Measurements from ENCODE around the gene VDR.
A peak's percentile ranks its signal among the peaks of the same experiment; 100 is the strongest.

The VDR gene

DNA sequence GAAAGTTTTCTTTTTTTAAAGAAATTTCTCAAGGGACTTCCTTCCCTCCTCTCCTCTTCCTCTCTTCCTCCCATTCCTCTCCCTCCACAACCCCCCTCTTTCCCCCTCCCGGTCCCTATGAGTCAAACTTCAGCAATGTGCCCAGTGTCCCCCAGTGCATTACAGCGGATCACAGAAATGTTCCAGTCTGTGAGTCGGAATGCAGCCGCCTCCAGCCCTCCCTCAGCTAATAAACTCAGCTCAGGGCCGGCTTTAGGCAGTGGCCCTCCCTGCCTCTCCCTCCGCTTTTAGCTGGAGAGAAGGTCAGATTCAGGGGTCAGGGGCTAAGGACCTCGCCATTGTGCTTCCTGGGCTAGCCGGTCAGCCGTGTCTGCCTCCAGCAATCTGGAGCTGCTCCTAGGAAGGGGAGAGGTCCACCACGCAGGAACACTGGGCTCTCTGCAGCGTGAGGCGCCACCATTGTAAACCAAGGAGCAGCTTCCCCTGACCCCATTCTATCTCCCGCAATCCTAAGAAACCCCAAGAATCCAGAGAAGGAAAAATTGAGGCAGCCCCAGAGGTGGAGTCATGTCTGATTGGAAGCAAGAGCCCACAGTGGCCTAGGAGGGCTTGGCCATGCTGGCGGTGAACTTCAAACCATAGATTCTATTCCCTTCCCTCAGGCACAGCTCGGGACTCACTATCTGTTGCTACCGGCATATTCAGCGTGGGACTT is 84.0 kb downstream of the VDR start:
- H3K4me3 ChIP-seq (ENCODE audit: low read depth, low read length), result peak overlapping the region; percentile 56
- no peak for DNase-seq (ENCODE audit: low read depth)
- TF ChIP-seq, protein P1, sequence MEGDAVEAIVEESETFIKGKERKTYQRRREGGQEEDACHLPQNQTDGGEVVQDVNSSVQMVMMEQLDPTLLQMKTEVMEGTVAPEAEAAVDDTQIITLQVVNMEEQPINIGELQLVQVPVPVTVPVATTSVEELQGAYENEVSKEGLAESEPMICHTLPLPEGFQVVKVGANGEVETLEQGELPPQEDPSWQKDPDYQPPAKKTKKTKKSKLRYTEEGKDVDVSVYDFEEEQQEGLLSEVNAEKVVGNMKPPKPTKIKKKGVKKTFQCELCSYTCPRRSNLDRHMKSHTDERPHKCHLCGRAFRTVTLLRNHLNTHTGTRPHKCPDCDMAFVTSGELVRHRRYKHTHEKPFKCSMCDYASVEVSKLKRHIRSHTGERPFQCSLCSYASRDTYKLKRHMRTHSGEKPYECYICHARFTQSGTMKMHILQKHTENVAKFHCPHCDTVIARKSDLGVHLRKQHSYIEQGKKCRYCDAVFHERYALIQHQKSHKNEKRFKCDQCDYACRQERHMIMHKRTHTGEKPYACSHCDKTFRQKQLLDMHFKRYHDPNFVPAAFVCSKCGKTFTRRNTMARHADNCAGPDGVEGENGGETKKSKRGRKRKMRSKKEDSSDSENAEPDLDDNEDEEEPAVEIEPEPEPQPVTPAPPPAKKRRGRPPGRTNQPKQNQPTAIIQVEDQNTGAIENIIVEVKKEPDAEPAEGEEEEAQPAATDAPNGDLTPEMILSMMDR (IDR thresholded peaks at IDR 0.05; ENCODE audit: insufficient read depth, low read depth, low read length, missing control alignments), result no peak

DNA sequence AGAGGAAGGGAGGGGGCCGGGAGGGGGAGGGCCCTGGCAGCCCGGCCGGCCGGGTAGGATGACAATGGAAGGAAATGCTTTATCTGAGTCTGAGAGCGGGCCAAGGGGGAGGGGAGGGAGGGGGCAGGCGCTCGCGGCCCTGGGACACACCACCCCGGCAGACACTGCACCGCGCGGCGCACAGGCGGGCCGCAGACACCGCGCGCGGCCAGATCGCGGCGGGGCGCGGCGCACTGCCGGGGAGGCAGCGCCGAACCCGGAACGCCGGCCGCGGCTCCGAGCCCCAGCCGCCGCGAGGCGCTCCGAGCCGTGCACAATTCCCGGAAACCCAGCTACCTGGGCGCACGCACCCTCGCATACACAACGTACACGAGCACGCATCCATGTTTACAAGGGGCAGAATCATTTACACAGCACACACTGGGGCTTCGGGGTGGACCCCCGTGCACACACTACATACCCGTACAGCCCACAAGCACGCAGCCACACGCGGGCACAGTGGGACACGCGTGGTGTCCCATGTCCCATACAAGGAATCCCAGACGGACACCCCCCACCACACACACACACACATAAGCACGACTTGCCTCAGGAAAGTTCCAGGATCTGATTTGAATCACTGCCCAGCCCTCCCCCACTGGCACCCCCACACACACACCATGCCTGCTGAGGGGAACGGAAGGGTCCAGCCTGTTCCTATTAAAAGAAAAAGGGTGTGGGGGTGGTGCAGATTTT is 84.7 kb downstream of the VDR start, which contains the start of gene HDAC7:
TSS of gene HDAC7 (minus strand) at position 8 of the 735 bp plus-strand sequence. CDS start 118 bp downstream, outside the sequence.
- DNase-seq (ENCODE audit: low read depth), result peak; percentile 75
- TF ChIP-seq, protein P1 (IDR thresholded peaks at IDR 0.05; ENCODE audit: insufficient read depth, low read depth, low read length, missing control alignments), result no peak

DNA sequence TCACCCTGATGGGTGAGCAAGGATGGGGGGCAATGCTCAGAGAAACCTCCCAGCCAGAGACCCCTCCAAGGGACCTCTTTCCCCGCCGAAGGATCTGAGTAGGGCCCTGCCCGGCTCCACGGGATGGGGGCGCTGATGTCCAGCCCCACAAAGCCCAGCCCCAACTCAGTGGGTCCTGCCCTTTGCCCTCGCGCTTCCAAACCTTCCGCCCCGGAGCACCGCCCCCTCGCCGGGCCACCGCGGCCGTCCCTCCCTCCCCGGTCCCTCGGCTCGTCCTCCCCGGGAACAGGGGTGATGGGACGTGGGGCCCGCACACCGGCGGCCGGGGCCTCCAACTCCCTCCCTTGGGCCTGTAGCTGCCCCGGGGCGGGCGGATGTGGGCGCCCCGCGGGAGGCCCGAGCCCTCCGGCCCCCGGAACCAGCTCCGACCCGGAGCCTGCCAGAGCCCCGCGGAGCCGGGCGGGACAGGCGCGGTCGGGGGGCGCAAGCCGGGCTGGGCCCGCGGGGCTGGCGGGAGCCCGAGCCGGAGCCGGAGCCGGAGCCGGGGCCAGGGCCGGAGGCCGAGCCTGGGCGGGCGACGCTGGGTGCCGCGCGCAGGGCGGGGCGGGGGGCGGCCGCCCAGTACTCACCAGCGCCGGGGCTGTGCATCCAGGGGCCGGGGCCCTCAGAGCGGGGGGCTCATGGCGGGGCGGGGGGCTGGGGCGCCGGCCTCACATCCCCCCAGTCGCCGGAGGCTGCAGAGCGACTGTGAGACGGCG is 85.5 kb downstream of the VDR start:
- TF ChIP-seq, protein P1 (IDR thresholded peaks at IDR 0.05; ENCODE audit: insufficient read depth, low read depth, low read length, missing control alignments), result peak; percentile 15
- DNase-seq (ENCODE audit: low read depth), result peak; percentile 50

More for the DNA sequence above, 84.7 kb downstream of the VDR start, which contains the start of gene HDAC7:
- H3K4me3 ChIP-seq (ENCODE audit: low read depth, low read length), result peak within 1 kb of the TSS; percentile 56

DNA sequence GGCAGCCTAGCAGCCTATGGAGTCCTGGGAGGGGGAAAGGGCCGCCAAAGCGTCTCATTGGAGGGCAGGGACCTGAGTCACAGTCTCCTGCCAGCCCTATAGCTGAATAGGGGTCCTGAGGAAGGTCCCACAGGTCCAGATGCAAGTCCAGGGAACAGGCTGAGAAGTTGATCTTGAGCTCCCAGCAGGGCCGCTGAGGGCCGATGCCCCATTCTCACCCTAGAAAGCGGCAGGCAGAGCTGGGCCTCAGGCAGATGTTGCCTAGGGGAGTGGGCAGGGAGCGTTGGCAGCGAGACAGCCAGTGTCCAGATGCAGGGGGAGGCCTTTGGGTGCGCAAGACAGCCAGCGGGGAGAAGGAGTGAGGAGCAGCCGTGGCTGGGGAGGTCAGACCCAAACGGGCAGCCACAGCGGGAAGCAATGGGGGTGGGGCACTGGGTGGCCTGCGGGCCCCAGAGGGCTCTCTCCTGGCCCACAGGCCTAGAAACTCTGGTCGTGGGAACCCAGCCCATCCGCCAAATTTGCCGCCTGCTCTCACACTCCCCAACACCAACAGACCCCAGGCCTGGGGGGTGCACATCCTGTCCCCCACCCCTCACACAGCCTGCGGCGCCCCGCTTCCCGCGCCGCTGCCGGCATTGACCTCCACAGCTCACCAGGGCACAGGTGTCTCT is 86.2 kb downstream of the VDR start:
- DNase-seq (ENCODE audit: low read depth), result no peak
- TF ChIP-seq, protein P1 (IDR thresholded peaks at IDR 0.05; ENCODE audit: insufficient read depth, low read depth, low read length, missing control alignments), result no peak
- peak overlapping the region; percentile 54 for H3K4me3 ChIP-seq (ENCODE audit: low read depth, low read length)

More for the DNA sequence above, 85.5 kb downstream of the VDR start:
- H3K4me3 ChIP-seq (ENCODE audit: low read depth, low read length), result peak overlapping the region; percentile 56

DNA sequence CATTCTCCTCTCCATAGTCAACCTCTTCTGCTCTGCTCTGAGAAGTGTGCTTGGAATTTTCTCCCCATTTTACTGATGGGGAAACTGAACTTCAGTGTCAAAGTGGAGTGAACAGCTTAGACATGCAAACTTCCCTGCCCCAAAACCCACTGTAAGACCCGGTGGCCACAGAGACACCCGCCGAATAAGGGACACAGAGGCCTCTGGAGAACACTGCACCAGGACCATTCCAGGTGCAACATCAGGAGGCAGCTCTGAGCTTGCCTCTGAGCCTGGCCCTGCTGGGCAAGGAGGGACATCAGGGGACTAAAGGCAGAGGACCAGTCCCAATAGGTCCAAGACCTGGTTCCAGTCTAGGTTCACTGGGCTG is 86.8 kb downstream of the VDR start:
- TF ChIP-seq, protein P1 (IDR thresholded peaks at IDR 0.05; ENCODE audit: insufficient read depth, low read depth, low read length, missing control alignments), result no peak
- no peak overlapping the region for H3K4me3 ChIP-seq (ENCODE audit: low read depth, low read length)
- DNase-seq (ENCODE audit: low read depth), result no peak

DNA sequence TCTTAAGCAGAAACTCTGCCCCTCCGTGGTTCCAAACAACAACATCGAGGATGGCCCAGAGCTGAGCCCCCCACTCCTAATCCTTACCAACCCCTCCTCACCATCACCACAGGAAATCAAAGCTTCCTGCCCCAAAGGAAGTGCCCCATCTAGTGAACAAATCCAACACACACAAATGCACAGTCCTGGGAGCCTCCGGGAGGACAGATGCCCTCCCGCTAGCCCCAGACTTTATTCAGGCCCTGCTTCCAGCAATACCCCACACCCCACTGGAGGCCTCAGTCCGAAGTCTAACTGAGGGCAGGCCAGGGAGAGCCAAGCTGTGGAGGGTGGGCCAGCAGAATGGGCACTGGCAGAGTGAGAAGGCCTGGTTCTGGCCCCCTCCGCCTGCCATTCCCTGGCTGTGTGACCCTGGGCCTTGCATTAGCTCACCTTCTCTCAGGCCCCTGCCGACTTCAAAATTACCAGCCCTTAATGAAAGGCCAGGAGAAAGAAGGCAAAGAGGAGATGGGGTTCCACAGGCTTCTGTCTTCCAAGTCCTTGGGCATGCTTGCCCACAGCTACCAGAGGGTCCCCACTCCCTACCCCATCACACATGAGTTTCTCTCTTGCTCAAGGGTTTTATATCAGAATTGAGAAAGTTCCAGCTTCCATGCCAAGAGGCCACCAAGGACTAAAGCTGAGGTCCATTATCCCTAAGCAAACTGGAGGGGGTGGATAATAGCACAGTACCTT is 87.4 kb downstream of the VDR start:
- DNase-seq (ENCODE audit: low read depth), result no peak
- H3K4me3 ChIP-seq (ENCODE audit: low read depth, low read length), result no peak overlapping the region
- TF ChIP-seq, protein P1 (IDR thresholded peaks at IDR 0.05; ENCODE audit: insufficient read depth, low read depth, low read length, missing control alignments), result no peak

All from GM12865 (cell line).